Activated CD4-positive, alpha-beta T cell treated with anti-CD3 and anti-CD28 coated beads, Interleukin-2, amount 50 U/mL, for 1 hour (primary cell): ENCODE measurements around the gene EPHX1.
"Not testable (repeated sequence)": the region's sequence is repeated elsewhere in the genome, so short reads cannot be mapped to it uniquely, and the experiment has no call there.

Source experiments
- DNase-seq: peaks from one replicate; pipeline ENCODE4 v3.0.0-alpha.2; 2020

The EPHX1 gene

GRCh38 chr1:225883616-225884265 lies 73.8 kb downstream of the EPHX1 start:
- no peak for DNase-seq

- no peak for DNase-seq
These were observed 75.4 kb downstream of the EPHX1 start for GRCh38 chr1:225885336-225885735.

GRCh38 chr1:225886159-225887029 lies 76.5 kb downstream of the EPHX1 start:
- no peak for DNase-seq

GRCh38 chr1:225887030-225887314 lies 77.0 kb downstream of the EPHX1 start:
- DNase-seq: no peak

GRCh38 chr1:225887554-225888288 lies 77.8 kb downstream of the EPHX1 start:
- not testable (repeated sequence) for DNase-seq

GRCh38 chr1:225888289-225888897 lies 78.5 kb downstream of the EPHX1 start:
- DNase-seq: no peak

- no peak for DNase-seq
These were observed 79.1 kb downstream of the EPHX1 start, which contains the start of gene LEFTY1 for GRCh38 chr1:225888898-225889601. Gene LEFTY1 (minus strand): TSS chr1:225889146. CDS start chr1:225889066, 80 bp downstream.

GRCh38 chr1:225889743-225890142 lies 79.8 kb downstream of the EPHX1 start:
- DNase-seq: no peak

- no peak for DNase-seq
These were observed 80.7 kb downstream of the EPHX1 start for GRCh38 chr1:225890346-225891228.

- DNase-seq: no peak
These were observed 81.5 kb downstream of the EPHX1 start for GRCh38 chr1:225891229-225891972.

GRCh38 chr1:225892307-225892706 lies 82.4 kb downstream of the EPHX1 start:
- no peak for DNase-seq
